K562 (cell line): ENCODE data around the gene MALAT1. TPM values are rescaled to one million over a fixed set of nuclear protein-coding genes. Genes with fewer than 3 reads are reported as not detected.
A peak's percentile ranks its signal among the peaks of the same experiment; 100 is the strongest.

Experiments used
- ATAC-seq: fragments of 200-7000 bp; cut with Tn5 transposase; 3 replicates; pipeline ENCODE4 v1.9.1; 2020; ENCODE audit warnings: moderate library complexity
- BruUV-seq: library from RNA; stranded (reverse); fragments of 400-500 nt; replicated peaks from 2 replicates; lab custom pipeline; 2021; lab: Mats Ljungman, UMichigan
- CTCF ChIA-PET: fragments of 300-600 bp; formaldehyde crosslinking; extraction: SDS; loops from one replicate; lab custom pipeline; 2021; ENCODE audit warnings: low intra/inter-chr PET ratio; lab: Yijun Ruan, JAX
- POLR2A ChIA-PET: fragments of 300-600, 350-650 bp; sonication (Branson Sonifier 250); formaldehyde crosslinking; extraction: SDS; loops from one replicate; lab custom pipeline; 2021; ENCODE audit warnings: antibody characterized with exemption, inconsistent platforms; lab: Yijun Ruan, JAX
- DNase-seq, 4 experiments: peaks; one replicate each; pipeline versions ENCODE4 v3.0.0 to v3.0.0-alpha.2; 2011 to 2018; ENCODE audit warnings: low spot score in 3 of 4, mixed read lengths in 3 of 4; ENCODE audit errors: extremely low read depth in 1 of 4
- FAIRE-seq: peaks from 2 replicates; lab custom pipeline; 2011; peaks lifted over from hg19 to GRCh38; lab: Jason Lieb, UNC
- H2AFZ ChIP-seq: 2 replicates; pipeline ENCODE4 v1.6.0; 2011; ENCODE audit warnings: low read depth, low read length, control low read depth, inconsistent platforms
- H3K27ac ChIP-seq: fragments of 200-600 bp; 3 replicates; pipeline ENCODE4 v1.8.0; 2011; ENCODE audit warnings: low read depth, mild to moderate bottlenecking, control low read depth, inconsistent platforms, low read length, moderate library complexity, mixed read lengths; ENCODE audit errors: extremely low read depth
- H3K27me3 ChIP-seq, 2 experiments: fragments of 300-600 bp in 1 of 2; 2 replicates in 1 of 2; 3 replicates in 1 of 2; pipeline versions ENCODE4 v1.6.0 to v1.8.0; 2011; ENCODE audit warnings: inconsistent platforms in 2 of 2, low read length in 2 of 2, mild to moderate bottlenecking in 1 of 2, mixed read lengths in 1 of 2, moderate library complexity in 1 of 2; ENCODE audit not compliant: control insufficient read depth in 2 of 2, insufficient read depth in 2 of 2
- H3K36me3 ChIP-seq: fragments of 300-600 bp; 3 replicates; pipeline ENCODE4 v1.8.0; 2011; ENCODE audit warnings: mild to moderate bottlenecking, low read length, inconsistent platforms; ENCODE audit not compliant: control insufficient read depth, insufficient read depth
- H3K4me1 ChIP-seq, 2 experiments: fragments of 200-600 bp in 1 of 2; replicated peaks in 1 of 2; 2 replicates in 1 of 2; 3 replicates in 1 of 2; pipeline versions ENCODE4 v1.5.1 to v1.8.0; 2011; ENCODE audit warnings: inconsistent platforms in 2 of 2, low read length in 2 of 2, mild to moderate bottlenecking in 1 of 2, mixed read lengths in 1 of 2, moderate library complexity in 1 of 2; ENCODE audit not compliant: control insufficient read depth in 2 of 2, insufficient read depth in 2 of 2
- H3K4me2 ChIP-seq: 2 replicates; pipeline ENCODE4 v1.6.1; 2011; ENCODE audit warnings: low read length, control low read depth, inconsistent platforms, mixed read lengths; ENCODE audit not compliant: insufficient read depth
- H3K4me3 ChIP-seq: fragments of 200-600 bp; sonication (generic), shearing (Covaris generic); 2 replicates; pipeline ENCODE4 v1.5.1; 2016; ENCODE audit warnings: control low read depth, inconsistent platforms
- H3K79me2 ChIP-seq: fragments of 200-600 bp; 3 replicates; pipeline ENCODE4 v1.8.0; 2011; ENCODE audit warnings: low read length, inconsistent platforms; ENCODE audit not compliant: control insufficient read depth, insufficient read depth
- H3K9ac ChIP-seq, 2 experiments: 2 replicates each; pipeline versions ENCODE4 v1.6.0 to v1.6.1; 2011; ENCODE audit warnings: low read depth in 2 of 2, low read length in 2 of 2, control low read depth in 1 of 2, inconsistent platforms in 1 of 2, mild to moderate bottlenecking in 1 of 2, mixed read lengths in 1 of 2; ENCODE audit not compliant: insufficient read depth in 1 of 2
- H3K9me1 ChIP-seq: one replicate; pipeline ENCODE4 v1.6.0; 2011; ENCODE audit warnings: inconsistent platforms, mild to moderate bottlenecking, low read length, moderate library complexity; ENCODE audit not compliant: control insufficient read depth, insufficient read depth
- H3K9me3 ChIP-seq: replicated peaks from 2 replicates; pipeline ENCODE4 v1.5.1; 2011; ENCODE audit warnings: low read depth, low read length, inconsistent platforms; ENCODE audit not compliant: control insufficient read depth, insufficient read depth
- H4K20me1 ChIP-seq: replicated peaks from 2 replicates; pipeline ENCODE4 v1.6.1; 2011; ENCODE audit warnings: low read length, inconsistent platforms, mixed read lengths; ENCODE audit not compliant: control insufficient read depth, insufficient read depth
- BACH1 ChIP-seq: fragments of 200-800 bp; sonication (Bioruptor generic); IDR thresholded peaks from 2 replicates; pipeline ENCODE4 v1.6.1; 2016; ENCODE audit warnings: missing genetic modification characterization, missing compliant biosample characterization
- BRF1 ChIP-seq: IDR thresholded peaks from 3 replicates; pipeline ENCODE4 v1.6.1; 2011; ENCODE audit warnings: borderline replicate concordance, mild to moderate bottlenecking; ENCODE audit not compliant: insufficient read length; ENCODE audit errors: extremely low read depth
- CBX2 ChIP-seq: fragments of 200-600 bp; sonication (generic); IDR thresholded peaks from one replicate; pipeline ENCODE4 v1.6.1; 2012; ENCODE audit warnings: mild to moderate bottlenecking, low read length, inconsistent platforms; ENCODE audit not compliant: insufficient read depth, poor library complexity, severe bottlenecking
- CREM ChIP-seq: IDR thresholded peaks from 2 replicates; pipeline ENCODE4 v1.6.1; 2014; ENCODE audit warnings: antibody characterized with exemption, low read depth
- ERF ChIP-seq: fragments of 450-650 bp; formaldehyde crosslinking; IDR thresholded peaks from 2 replicates; pipeline ENCODE4 v1.4.0; 2020; ENCODE audit warnings: mild to moderate bottlenecking, mixed read lengths
- EZH2 ChIP-seq: IDR thresholded peaks from 2 replicates; pipeline ENCODE4 v1.6.1; 2012; ENCODE audit warnings: low read depth, mild to moderate bottlenecking, inconsistent platforms, low read length, borderline replicate concordance
- HSF4 ChIP-seq: fragments of 250-450 bp; sonication (Bioruptor Pico); IDR thresholded peaks from 2 replicates; pipeline ENCODE4 v2.1.2; 2022; ENCODE audit warnings: mild to moderate bottlenecking, moderate library complexity, borderline replicate concordance
- JUNB ChIP-seq: fragments of 450-650 bp; formaldehyde crosslinking; conservative IDR thresholded peaks from 2 replicates; pipeline ENCODE4 v1.4.0; 2020; ENCODE audit warnings: mild to moderate bottlenecking
- MYC ChIP-seq, 2 experiments: fragments of 250-450 bp in 1 of 2; sonication (Bioruptor Pico) in 1 of 2; IDR thresholded peaks; 2 replicates each; pipeline versions ENCODE4 v1.5.1 to v1.6.1; 2012 to 2021; ENCODE audit warnings: low read depth in 2 of 2, borderline replicate concordance in 1 of 2, improper control_type of control experiment in 1 of 2, low read length in 1 of 2, mild to moderate bottlenecking in 1 of 2, moderate library complexity in 1 of 2
- NFE2 ChIP-seq: IDR thresholded peaks from 2 replicates; pipeline ENCODE4 v1.6.1; 2014; ENCODE audit warnings: antibody characterized with exemption, low read depth
- RBM22 ChIP-seq: fragments of 200-400 bp; formaldehyde crosslinking; IDR thresholded peaks from 2 replicates; pipeline ENCODE4 v1.6.1; 2018; ENCODE audit warnings: low read length, low read depth; ENCODE audit not compliant: poor library complexity, severe bottlenecking
- ZNF184 ChIP-seq: sonication (generic); formaldehyde crosslinking; IDR thresholded peaks from 2 replicates; pipeline ENCODE4 v1.5.0; 2020; ENCODE audit warnings: missing genetic modification reagents
- ZNF347 ChIP-seq: fragments of 450-650 bp; formaldehyde crosslinking; IDR thresholded peaks from 2 replicates; pipeline ENCODE4 v1.4.0; 2020; ENCODE audit warnings: low read depth, mild to moderate bottlenecking, moderate library complexity
- ZNF436 ChIP-seq: fragments of 250-450, 450-650 bp; sonication (Bioruptor Pico); formaldehyde crosslinking; IDR thresholded peaks from 2 replicates; pipeline ENCODE4 v1.7.0; 2020; ENCODE audit warnings: mild to moderate bottlenecking
- ZNF592 ChIP-seq: fragments of 450-650 bp; IDR thresholded peaks from 2 replicates; pipeline ENCODE4 v1.6.1; 2017; ENCODE audit warnings: antibody characterized with exemption, mild to moderate bottlenecking
- WGBS: fragments of 100-300 bp; shearing (Covaris generic); methylation state at CpG from one replicate; pipeline ENCODE4 v1.1.6; 2016; ENCODE audit warnings: low coverage, mixed read lengths; ENCODE audit not compliant: insufficient coverage; ENCODE audit errors: missing lambda C conversion rate; 5-methylcytosine and 5-hydroxymethylcytosine counted together
- in situ Hi-C: fragments of 300-500 bp; cut with MboI; formaldehyde crosslinking; loops from 4 replicates; pipeline ENCODE4 v1.15.0; 2018; ENCODE audit warnings: inconsistent platforms, mixed read lengths
- intact Hi-C: fragments of 100-400 bp; cut with micrococcal nuclease; formaldehyde crosslinking; loops from 2 replicates; pipeline ENCODE4 v1.14.2; 2022
- polyA plus RNA-seq, 8 experiments: library from polyadenylated mRNA; depleted of rRNA in 4 of 8; stranded (reverse) in 5 of 8; unstranded in 3 of 8; fragments of >200 nt; fragmentation: Nextera tagmentation in 2 of 8; fragmentation: Illumina TruSeq in 1 of 8; extraction: Ambion mirVana in 2 of 8; extraction: Trizol in 1 of 8; gene quantifications; 2 replicates each; pipeline versions ENCODE4 v1.2.1 to v1.2.3, GENCODE V29; 2011 to 2014; ENCODE audit warnings: inconsistent platforms in 1 of 8, missing spikeins in 1 of 8
- total RNA-seq, 7 experiments: library from RNA; depleted of rRNA in 6 of 7; stranded (reverse); fragments of >200 nt in 6 of 7; fragmentation: Illumina TruSeq in 2 of 7; extraction: Trizol in 2 of 7; gene quantifications; 2 replicates each; pipeline versions ENCODE4 v1.2.1 to v1.2.3, GENCODE V29; 2011 to 2021; ENCODE audit warnings: low replicate concordance in 1 of 7

The MALAT1 gene
- total and polyA plus RNA-seq, 9 of the 15 experiments (the other 6 are each of a cell fraction or from before 2014, with no cell fraction given): 363 to 8,715 (median 2,351) TPM

GRCh38 chr11:65504674-65505465 lies 6.0 kb downstream of the MALAT1 start:
- no peaks in the 10 kb centered on the region for H3K9me3 ChIP-seq
- H4K20me1 ChIP-seq: peaks cover 61% of the 10 kb centered on the region
- H3K4me2 ChIP-seq: peak overlapping the region; percentile 94
- BruUV-seq: no TSS peak
- H3K79me2 ChIP-seq: peaks cover 83% of the 10 kb centered on the region
- 3% methylated on average over 8 of the region's 8 CpGs for WGBS
- peak overlapping the region; percentile 99 for H3K27ac ChIP-seq
- DNase-seq (peak in 2 of 4 experiments; percentile 12 to 53), ATAC-seq (no peak), FAIRE-seq (no peak)
- H3K4me1 ChIP-seq: peaks cover 4 to 5% of the 10 kb centered on the region in 2 experiments; a peak in 4 of 5 replicates
- H2AFZ ChIP-seq: no peak overlapping the region
- peak overlapping the region; percentile 88 to 100 for H3K9ac ChIP-seq
- in situ Hi-C loops: loop anchor here (5.0 kb wide), 1 partner anchor 33 kb away; no protein-coding TSS in a partner anchor
- no peaks in the 10 kb centered on the region for H3K27me3 ChIP-seq
- CTCF ChIA-PET: interaction anchor here (0.8 kb wide), 1 partner anchor 79 kb away, joined by 3 read pairs; no protein-coding TSS in a partner anchor
- H3K36me3 ChIP-seq: peaks cover 66% of the 10 kb centered on the region
- H3K9me1 ChIP-seq: peaks cover 5% of the 10 kb centered on the region
- intact Hi-C loops: no loop called here
- POLR2A ChIA-PET: interaction anchor here (0.6 to 27.6 kb wide), 31 partner anchors 6 to 1973 kb away, joined by 3 to 2118 read pairs (median 5); partner anchors contain the start of genes DPF2, FAM89B, FRMD8 and MALAT1
- H3K4me3 ChIP-seq: peak overlapping the region; percentile 84
- no peak for TF ChIP-seq ZNF347
- no peak for TF ChIP-seq EZH2
- TF ChIP-seq RBM22: peak; percentile 72
- no peak for TF ChIP-seq HSF4
- no peak for TF ChIP-seq CREM
- no peak for TF ChIP-seq JUNB (CRISPR knock-in tag)
- no peak for TF ChIP-seq BRF1
- no peak for TF ChIP-seq CBX2
- TF ChIP-seq ZNF436 (CRISPR knock-in tag): no peak
- no peak for TF ChIP-seq NFE2
- peak; percentile 28; the same call in 1 of the 2 replicates for TF ChIP-seq ERF (CRISPR knock-in tag)
- no peak for TF ChIP-seq ZNF592
- TF ChIP-seq BACH1: no peak
- no peak for TF ChIP-seq ZNF184
- no peak for TF ChIP-seq MYC (IDR thresholded peaks at IDR 0.05; ENCODE audit: low read depth, low read length)
- TF ChIP-seq MYC (CRISPR knock-in tag; IDR thresholded peaks at IDR 0.05; ENCODE audit: borderline replicate concordance, low read depth): 0 out of 2 replicates have a peak, but pooled peaks have one; percentile 31
